Stimulated activated naive CD4-positive, alpha-beta T cell (primary cell): ENCODE results near the gene CHID1.
A peak's percentile ranks its signal among the peaks of the same experiment; 100 is the strongest.

Experiments
- DNase-seq, 6 experiments: peaks; one replicate each; lab custom pipeline; 2025; lab: John Stamatoyannopoulos, UW

Gene CHID1

DNA sequence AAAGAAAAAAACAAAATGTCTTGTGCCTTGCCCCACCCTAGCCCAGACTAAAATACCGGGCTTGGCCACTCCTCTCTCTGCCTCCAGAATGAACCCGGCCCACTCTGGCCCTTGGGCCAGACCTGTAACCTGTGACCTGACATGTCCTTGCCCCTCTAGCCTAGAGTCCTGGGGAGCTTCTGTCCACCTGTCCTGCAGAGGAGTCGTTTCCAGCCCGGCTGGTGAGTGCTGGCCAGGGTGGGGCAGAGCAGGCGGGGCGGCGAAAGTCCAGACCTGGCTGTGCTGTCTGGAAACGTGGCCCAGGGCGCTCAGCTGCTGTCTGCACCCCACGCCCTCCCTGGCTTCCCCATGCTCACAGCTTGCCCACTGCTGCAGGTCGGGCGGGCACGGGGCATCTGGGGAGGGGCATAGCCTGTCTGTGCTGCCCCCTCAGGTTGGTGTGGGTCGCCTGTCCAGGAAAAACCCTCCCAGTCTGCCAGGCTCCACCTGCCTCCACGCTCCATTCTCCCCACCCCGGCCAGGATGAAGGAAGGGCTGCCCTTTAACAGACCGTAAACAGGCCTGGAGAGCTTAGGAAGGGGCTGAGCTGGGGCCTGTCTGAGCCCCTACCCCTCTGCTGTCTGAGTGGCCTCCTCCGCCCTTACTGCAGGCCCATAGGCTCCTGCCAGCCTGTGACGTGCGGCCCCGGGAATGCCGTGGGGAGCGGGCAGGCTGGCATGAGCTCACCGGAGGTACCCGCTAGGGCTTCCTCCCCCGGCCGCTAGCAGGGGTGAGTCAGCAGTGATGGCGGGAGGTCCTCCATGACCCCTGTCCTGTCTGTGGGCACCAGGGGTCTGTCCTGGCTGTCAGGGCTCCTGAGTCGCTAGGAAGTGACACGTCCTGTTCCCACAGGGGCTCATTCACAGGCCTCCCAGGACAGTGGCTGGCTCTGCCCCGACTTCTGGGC, 76.0 kb downstream of the CHID1 start:
- DNase-seq, result no peak

GRCh38 chr11:833849-834311, 76.7 kb downstream of the CHID1 start:
- no peak for DNase-seq

DNA sequence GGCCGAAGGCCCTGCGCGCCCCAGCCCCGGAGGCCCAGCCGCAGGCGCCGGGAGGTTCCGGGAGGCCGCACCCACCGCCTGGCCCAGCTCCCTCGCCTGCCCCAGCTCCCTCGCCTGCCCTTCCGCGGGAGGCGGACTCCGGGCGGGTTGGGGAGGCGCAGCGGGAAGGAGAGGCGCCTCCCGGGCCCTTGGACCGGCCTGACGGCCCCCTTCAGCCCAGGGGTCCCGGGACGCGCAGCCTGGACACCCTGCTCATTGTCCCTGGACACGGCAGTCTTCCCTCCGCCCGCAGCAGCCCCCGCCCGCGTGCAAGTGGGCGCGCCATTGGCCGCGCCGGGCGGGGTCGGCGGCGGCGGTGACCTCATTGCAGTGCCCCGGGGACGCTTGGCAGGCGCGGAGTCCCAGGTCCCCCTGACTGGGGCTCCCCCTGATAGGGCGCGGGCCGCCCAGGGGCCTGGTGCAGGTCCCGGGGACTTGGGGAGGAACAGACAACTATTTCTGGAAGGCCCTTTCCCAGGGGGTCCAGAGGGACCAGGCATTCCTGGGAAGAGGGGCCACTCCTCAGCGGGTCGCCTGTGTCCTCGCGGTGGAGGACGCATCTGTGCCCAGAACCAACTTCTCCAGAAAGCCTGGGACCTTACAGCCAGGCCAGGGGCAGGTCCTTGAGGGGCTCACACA, 77.4 kb downstream of the CHID1 start:
- DNase-seq, result no peak

- DNase-seq, result peak in 1 of 6 experiments; percentile 25
These were observed 78.0 kb downstream of the CHID1 start, which contains the start of gene CD151 for GRCh38 chr11:832529-833113. Gene CD151, plus strand, starts transcription at chr11:832952. Its CDS starts 3,118 bp downstream, at chr11:836070.

DNA sequence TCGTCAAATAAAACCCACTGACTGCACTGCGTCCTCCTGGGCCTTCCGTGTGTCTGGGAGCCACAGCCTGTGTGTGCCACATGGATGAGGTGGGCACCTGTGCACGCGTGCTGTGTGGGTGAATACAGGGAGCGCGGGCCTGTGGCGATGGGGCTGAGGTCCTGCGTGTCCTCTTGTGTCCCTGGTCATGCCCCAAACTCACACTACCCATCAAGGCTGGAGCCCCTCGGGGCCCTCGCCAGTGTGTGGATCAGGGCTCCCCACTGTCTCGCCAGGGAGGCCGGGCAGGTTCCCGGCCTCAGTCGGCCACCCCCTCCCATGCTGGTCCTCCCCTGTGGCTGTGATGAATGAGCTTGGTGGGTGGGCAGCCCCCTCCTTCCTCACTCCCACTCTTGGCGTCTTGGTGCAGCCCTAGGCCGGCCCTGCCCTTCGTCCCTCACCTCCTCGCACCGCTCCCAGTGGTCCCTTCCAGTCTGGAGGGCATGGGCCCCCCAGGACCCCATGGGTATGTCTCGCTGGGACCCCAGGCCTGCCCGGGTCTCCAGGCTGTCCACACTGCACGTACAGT, 78.6 kb downstream of the CHID1 start:
- DNase-seq, result no peak

DNA sequence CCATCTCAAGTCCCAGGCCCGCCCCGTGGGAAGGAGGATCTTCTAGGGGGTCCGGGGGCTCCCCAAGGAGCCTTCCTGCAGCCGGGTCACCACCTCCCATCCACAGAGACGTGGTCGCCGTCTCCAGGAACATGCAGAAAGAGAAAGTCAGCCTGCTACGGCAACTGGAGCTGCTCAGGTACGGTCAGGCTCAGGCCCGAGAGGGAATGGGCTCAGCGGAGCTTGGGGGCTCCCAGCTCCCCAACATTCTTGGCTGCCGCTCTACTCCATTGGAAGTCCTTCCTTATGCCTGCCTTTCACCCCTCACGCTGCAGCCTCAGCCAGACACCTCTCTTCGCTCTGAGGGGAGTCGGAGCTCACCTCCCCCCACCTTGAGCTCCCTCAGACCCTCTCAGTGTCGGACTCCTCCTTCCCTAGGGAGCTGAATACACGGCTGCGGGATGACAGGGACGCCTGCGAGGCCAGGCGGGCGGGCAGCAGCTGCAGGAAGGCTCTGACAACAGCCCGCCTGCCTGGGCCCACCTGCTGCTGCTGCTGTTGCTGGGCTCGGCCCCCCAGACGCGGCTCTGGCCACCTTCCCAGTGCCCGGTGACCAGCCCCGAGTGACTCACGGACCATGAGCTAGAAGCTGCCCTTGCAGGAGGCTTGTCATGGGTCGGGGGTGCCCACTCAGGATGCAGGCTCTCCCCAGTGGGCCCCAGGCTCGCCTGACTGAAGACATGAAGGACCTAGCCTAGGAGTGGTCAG, 79.3 kb downstream of the CHID1 start:
- no peak for DNase-seq

DNA sequence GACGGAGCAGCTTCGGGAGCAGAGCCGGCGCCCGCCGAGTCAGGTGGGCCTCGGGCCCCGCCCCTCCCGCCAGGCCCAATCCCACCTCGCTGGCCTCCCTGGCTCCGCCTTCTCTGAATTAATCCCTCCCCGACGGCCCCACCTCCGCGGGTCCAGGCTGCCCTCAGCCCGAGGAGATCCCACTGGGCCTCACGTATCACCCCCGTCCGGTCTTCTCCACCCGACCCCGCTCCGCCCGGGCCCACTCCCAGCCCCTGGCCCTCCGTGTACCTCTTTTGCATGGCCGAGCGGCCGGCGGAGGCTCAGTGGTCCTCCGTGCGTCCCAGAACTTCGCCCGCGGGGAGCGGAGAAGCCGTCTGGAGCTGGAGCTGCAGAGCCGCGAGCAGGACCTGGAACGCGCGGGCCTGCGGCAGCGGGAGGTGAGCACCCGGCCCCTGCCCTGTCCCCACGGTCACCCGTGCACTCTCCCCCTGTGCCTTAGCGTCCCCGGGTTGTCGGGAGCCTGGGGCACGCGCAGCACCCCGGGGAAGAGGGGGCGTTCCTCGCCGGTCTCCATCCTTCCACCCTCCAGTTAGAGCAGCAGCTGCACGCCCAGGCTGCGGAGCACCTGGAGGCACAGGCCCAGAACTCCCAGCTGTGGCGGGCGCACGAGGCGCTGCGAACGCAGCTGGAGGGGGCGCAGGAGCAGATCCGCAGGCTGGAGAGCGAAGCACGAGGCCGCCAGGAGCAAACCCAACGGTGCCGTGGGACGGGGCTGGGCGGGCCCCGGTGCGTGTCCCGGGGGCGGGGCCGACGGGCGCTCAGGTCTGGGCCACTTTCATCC, 80.1 kb downstream of the CHID1 start:
- DNase-seq, result peak in 3 of 6 experiments; percentile 36 to 51 (median 47)

- peak in 1 of 6 experiments; percentile 56 for DNase-seq
These were observed 80.7 kb downstream of the CHID1 start for GRCh38 chr11:829847-830294.

GRCh38 chr11:829176-829846, 81.3 kb downstream of the CHID1 start:
- no peak for DNase-seq

DNA sequence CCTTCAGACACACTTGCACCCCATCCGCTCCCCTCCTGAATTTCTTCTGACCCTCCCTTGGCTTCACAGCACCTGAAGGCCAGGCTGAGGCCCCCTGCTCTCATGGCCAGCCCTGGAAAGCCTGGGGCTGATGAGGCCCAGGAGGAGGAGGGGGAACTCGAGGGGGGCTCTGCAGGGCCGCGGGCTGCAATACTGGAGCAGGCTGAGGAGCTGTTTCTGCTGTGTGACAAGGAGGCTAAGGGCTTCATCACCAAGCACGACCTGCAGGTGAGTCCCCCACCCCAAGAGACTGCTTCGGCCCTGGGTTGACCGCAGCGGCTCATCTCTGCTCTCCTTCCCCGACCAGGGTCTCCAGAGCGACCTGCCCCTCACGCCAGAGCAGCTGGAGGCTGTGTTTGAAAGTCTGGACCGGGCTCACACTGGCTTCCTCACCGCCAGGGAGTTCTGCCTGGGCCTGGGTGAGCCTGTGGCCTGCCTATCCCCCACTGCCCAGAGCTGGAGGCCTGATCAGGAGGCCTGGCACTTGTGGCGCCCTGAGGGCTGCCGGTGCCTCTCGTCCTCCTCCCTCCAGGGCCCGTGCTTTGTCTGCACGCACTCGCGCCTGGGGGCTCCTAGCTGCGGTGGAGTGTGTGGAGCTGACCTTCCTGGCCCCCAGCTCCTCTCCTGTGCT, 82.0 kb downstream of the CHID1 start:
- no peak for DNase-seq

GRCh38 chr11:827897-828192, 82.8 kb downstream of the CHID1 start, which contains the start of gene CRACR2B:
Gene CRACR2B, plus strand, starts transcription at chr11:827919. Its CDS starts 689 bp downstream, at chr11:828608.
- DNase-seq, result no peak

DNA sequence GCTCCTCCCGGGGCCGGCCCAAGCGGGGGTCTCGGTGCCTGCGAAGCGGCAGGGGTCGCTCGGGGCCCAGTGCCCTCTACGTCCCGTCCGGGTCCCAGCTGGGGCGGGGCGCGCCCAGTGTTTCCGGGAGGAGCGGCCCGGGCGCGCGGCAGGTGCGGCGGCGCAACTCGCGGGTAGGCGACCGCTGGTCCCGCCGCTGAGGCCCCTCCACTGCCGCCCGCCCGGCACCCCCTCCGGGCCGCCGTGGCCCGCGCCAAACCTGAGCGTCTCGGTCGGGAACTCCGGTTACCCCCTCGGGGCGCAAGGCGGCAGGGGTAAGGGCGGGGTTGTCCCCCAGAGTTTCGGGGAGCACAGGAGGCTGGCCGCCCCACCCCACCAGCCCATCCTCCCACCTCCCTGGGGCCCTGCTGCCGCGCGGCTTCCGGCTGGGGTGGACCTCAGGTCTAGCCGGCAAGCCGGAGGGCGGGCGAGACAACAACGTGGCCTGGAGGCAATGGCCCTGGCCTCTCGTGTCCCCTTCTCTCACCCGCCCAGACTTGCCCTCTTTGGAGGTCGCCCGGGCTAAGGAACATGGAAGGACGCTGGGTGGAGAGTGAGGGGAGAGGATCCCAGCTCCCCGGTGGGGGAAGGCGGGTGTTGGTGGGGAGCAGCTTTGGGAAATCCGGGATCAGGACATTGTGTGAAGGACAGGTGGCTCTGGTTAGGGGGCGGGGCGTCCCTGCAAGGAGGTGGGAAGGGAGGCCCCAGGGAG, 83.3 kb downstream of the CHID1 start:
- DNase-seq, result no peak

DNA sequence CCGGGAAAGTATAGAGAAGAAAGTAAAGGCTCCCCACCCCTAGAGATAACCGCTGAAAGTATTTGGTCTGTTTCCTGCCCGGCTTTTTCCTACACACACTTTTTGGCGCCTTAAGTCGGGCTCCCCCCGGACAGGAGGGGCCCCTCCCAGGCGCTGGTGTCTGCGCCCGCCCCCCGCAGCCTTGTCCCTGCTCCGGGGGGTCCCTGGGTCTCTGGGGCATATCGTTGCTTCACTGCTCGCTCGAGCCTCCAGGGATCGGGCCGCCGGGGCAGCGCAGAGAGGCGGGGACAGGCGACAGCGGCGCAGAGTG, 83.8 kb downstream of the CHID1 start:
- DNase-seq, result no peak

- no peak for DNase-seq
These were observed 84.4 kb downstream of the CHID1 start for GRCh38 chr11:826227-826621.

GRCh38 chr11:825366-826226, 85.0 kb downstream of the CHID1 start:
- DNase-seq, result no peak

DNA sequence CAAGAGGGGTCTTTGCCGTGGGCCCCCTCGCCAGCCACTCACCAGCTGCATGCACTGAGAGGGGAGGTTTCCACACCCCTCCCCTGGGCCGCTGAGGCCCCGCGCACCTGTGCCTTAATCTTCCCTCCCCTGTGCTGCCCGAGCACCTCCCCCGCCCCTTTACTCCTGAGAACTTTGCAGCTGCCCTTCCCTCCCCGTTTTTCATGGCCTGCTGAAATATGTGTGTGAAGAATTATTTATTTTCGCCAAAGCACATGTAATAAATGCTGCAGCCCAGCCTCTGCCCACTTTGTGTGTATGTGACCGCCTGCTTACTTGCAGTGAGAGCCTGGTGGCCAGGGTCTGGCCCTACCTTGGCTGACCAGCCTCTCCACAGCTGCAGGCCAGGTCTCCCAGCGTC, 85.7 kb downstream of the CHID1 start:
- no peak for DNase-seq

- no peak for DNase-seq
These were observed 86.2 kb downstream of the CHID1 start for GRCh38 chr11:824292-824880.
